Stimulated activated CD4-positive, alpha-beta T cell treated with anti-CD3 and anti-CD28 coated beads, Interleukin-1b, Interleukin-23, amount 100 ng/mL, for 48 hours (primary cell): ENCODE data around the gene IL27RA.
A peak's percentile ranks its signal among the peaks of the same experiment; 100 is the strongest.

ENCODE experiments used
- DNase-seq: peaks from one replicate; pipeline ENCODE4 v3.0.0-alpha.2; 2020

The IL27RA gene

GRCh38 chr19:14061081-14061749 lies 29.7 kb downstream of the IL27RA start:
- DNase-seq = no peak

GRCh38 chr19:14061751-14062557 lies 30.4 kb downstream of the IL27RA start, which contains the start of gene PALM3:
TSS of gene PALM3 (minus strand) at chr19:14062076. CDS start at chr19:14061980, 96 bp downstream.
- no peak for DNase-seq

- DNase-seq = no peak
Observed at GRCh38 chr19:14062558-14062855, 30.9 kb downstream of the IL27RA start.

- no peak for DNase-seq
Observed at GRCh38 chr19:14063105-14063504, 31.5 kb downstream of the IL27RA start.

GRCh38 chr19:14066134-14066533 lies 34.6 kb downstream of the IL27RA start:
- DNase-seq = no peak

GRCh38 chr19:14070268-14071050 lies 38.9 kb downstream of the IL27RA start:
- DNase-seq = no peak

- DNase-seq = peak; percentile 33
Observed at GRCh38 chr19:14072535-14073260, 41.1 kb downstream of the IL27RA start, which contains the start of gene MISP3. TSS of gene MISP3 (plus strand) at chr19:14072786. CDS start at chr19:14073310, 524 bp downstream.

- peak; percentile 77 for DNase-seq
Observed at GRCh38 chr19:14073261-14073924, 41.8 kb downstream of the IL27RA start.

GRCh38 chr19:14073925-14074838 lies 42.6 kb downstream of the IL27RA start:
- no peak for DNase-seq

- DNase-seq = no peak
Observed at GRCh38 chr19:14078411-14078810, 46.8 kb downstream of the IL27RA start.

GRCh38 chr19:14080887-14081796 lies 49.6 kb downstream of the IL27RA start:
- DNase-seq = peak; percentile 99

GRCh38 chr19:14081797-14082674 lies 50.5 kb downstream of the IL27RA start:
- no peak for DNase-seq

GRCh38 chr19:14082675-14082960 lies 51.1 kb downstream of the IL27RA start:
- no peak for DNase-seq

GRCh38 chr19:14085309-14085995 lies 53.9 kb downstream of the IL27RA start, which contains the start of gene C19orf67:
TSS of gene C19orf67 (minus strand) at chr19:14085783. CDS start at chr19:14085627, 156 bp downstream.
- no peak for DNase-seq

- DNase-seq = no peak
Observed at GRCh38 chr19:14086098-14086497, 54.5 kb downstream of the IL27RA start.

- no peak for DNase-seq
Observed at GRCh38 chr19:14088634-14089411, 57.3 kb downstream of the IL27RA start.

- DNase-seq = no peak
Observed at GRCh38 chr19:14089412-14089661, 57.8 kb downstream of the IL27RA start.
